Panc1 (cell line): ENCODE measurements around the gene ZBTB45. TPM values are rescaled to one million over a fixed set of nuclear protein-coding genes. Genes with fewer than 3 reads are reported as not detected.

Experiments used
- ATAC-seq: fragments of 200-7000 bp; cut with Tn5 transposase; 2 replicates; pipeline ENCODE4 v1.9.1; 2020; ENCODE audit warnings: mild to moderate bottlenecking, moderate library complexity
- BruUV-seq: library from RNA; stranded (reverse); fragments of 400-500 nt; replicated peaks from 2 replicates; lab custom pipeline; 2021; lab: Mats Ljungman, UMichigan
- CTCF ChIA-PET: fragments of 300-600 bp; sonication (Branson Sonifier 250); formaldehyde crosslinking; loops from one replicate; lab custom pipeline; 2022; ENCODE audit warnings: antibody characterized with exemption; lab: Charles Lee
- POLR2A ChIA-PET: fragments of 300-600 bp; sonication (Branson Sonifier 250); formaldehyde crosslinking; loops from one replicate; lab custom pipeline; 2022; ENCODE audit warnings: antibody characterized with exemption; lab: Charles Lee
- DNase-seq: peaks from one replicate; pipeline ENCODE4 v3.0.0-alpha.2; 2010; ENCODE audit warnings: low read depth, low spot score
- H3K27ac ChIP-seq: 2 replicates; pipeline ENCODE4 v1.5.1; 2011; ENCODE audit warnings: mild to moderate bottlenecking, low read length, inconsistent platforms
- H3K27me3 ChIP-seq: fragments of 200-500 bp; sonication (Bioruptor generic); 2 replicates; pipeline ENCODE4 v1.6.0; 2014; ENCODE audit warnings: low read length, inconsistent platforms; ENCODE audit not compliant: control insufficient read depth, insufficient read depth
- H3K36me3 ChIP-seq: fragments of 200-500 bp; sonication (Bioruptor generic); 2 replicates; pipeline ENCODE4 v1.5.1; 2014; ENCODE audit warnings: inconsistent platforms, mild to moderate bottlenecking, low read length, moderate library complexity; ENCODE audit not compliant: control insufficient read depth, insufficient read depth
- H3K4me1 ChIP-seq: 2 replicates; pipeline ENCODE4 v1.5.1; 2011; ENCODE audit warnings: inconsistent platforms, mild to moderate bottlenecking, low read length, moderate library complexity; ENCODE audit not compliant: control insufficient read depth, insufficient read depth
- H3K4me3 ChIP-seq, 2 experiments: 2 replicates each; pipeline ENCODE4 v1.5.1; 2011 to 2012; ENCODE audit warnings: low read depth in 2 of 2, low read length in 2 of 2, mild to moderate bottlenecking in 2 of 2, inconsistent platforms in 1 of 2, moderate library complexity in 1 of 2
- H3K9me3 ChIP-seq: fragments of 200-500 bp; sonication (Bioruptor generic); 2 replicates; pipeline ENCODE4 v1.5.1; 2014; ENCODE audit warnings: low read depth, mild to moderate bottlenecking, inconsistent platforms, low read length, moderate library complexity; ENCODE audit not compliant: control insufficient read depth, insufficient read depth
- CTCF ChIP-seq: fragments of 450-650 bp; IDR thresholded peaks from 2 replicates; pipeline ENCODE4 v1.5.1; 2017; ENCODE audit warnings: mild to moderate bottlenecking
- POLR2AphosphoS5 ChIP-seq: IDR thresholded peaks from 2 replicates; pipeline ENCODE4 v1.6.1; 2012; ENCODE audit warnings: mild to moderate bottlenecking, low read depth, low read length, moderate library complexity
- REST ChIP-seq, 2 experiments: IDR thresholded peaks; 2 replicates each; pipeline ENCODE4 v1.6.1; 2011 to 2012; ENCODE audit warnings: low read depth in 2 of 2, control low read depth in 1 of 2, low read length in 1 of 2, mild to moderate bottlenecking in 1 of 2, moderate library complexity in 1 of 2; ENCODE audit not compliant: insufficient read depth in 1 of 2
- SIN3A ChIP-seq: IDR thresholded peaks from 2 replicates; pipeline ENCODE4 v1.6.1; 2012; ENCODE audit warnings: low read depth, mild to moderate bottlenecking, low read length, moderate library complexity, borderline replicate concordance; ENCODE audit not compliant: insufficient read depth
- TCF7L2 ChIP-seq: IDR thresholded peaks from 2 replicates; pipeline ENCODE4 v1.6.1; 2011; ENCODE audit warnings: mild to moderate bottlenecking, low read depth, low read length, inconsistent platforms
- in situ Hi-C: cut with HindIII; loops from 2 replicates; pipeline ENCODE4 v1.10.0; 2016; ENCODE audit warnings: low sequenced_read_pairs, low pct_unique_long_range_greater_than_20kb
- intact Hi-C: fragments of 100-400 bp; cut with micrococcal nuclease; formaldehyde crosslinking; loops from one replicate; pipeline ENCODE4 v1.10.0; 2022; ENCODE audit not compliant: unreplicated experiment
- total RNA-seq: library from RNA; stranded (reverse); gene quantifications from one replicate; pipeline ENCODE4 v1.2.1, GENCODE V29; 2021; ENCODE audit not compliant: unreplicated experiment

Gene ZBTB45
- total RNA-seq, 1 experiment from 2014 or later, result 24.7 TPM

DNA sequence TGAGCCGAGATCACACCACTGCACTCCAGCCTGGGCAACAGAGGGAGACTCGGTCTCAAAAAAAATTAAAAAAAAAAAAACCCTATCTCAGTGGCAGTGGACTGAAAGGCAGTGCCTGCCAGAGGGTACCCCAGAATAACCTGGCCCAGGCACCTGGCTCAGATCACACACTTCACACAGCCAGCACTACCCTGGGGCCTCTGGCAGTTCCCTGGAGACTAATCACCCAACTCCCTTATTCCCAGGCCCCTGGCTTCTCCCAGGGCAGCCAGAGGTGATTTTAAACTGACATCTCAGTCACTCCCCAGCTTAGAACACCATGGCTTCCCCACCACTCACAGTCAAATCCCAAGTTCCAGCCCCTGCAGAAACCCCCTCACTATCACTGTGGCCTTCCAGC, 4.4 kb downstream of the ZBTB45 start:
- in situ Hi-C loops, result no loop called here
- TSS peak; percentile 67 for BruUV-seq
- intact Hi-C loops, result no loop called here

GRCh38 chr19:58514564-58515022, 5.0 kb downstream of the ZBTB45 start:
- CTCF ChIA-PET, result interaction anchor here (0.6 to 0.7 kb wide), 2 partner anchors 10 to 39 kb away, joined by 5 to 7 read pairs; no protein-coding TSS in a partner anchor

More for the DNA sequence above, 4.4 kb downstream of the ZBTB45 start:
- no peak for DNase-seq
- H3K27me3 ChIP-seq, result no peaks in the 10 kb centered on the region
- no peak overlapping the region for H3K27ac ChIP-seq
- no peak overlapping the region for H3K4me3 ChIP-seq
- ATAC-seq, result no peak
- peaks cover 27% of the 10 kb centered on the region for H3K4me1 ChIP-seq
- ChIA-PET POLR2A (no interaction called here), CTCF (no interaction called here)
- TF ChIP-seq REST (IDR thresholded peaks at IDR 0.05; ENCODE audit: insufficient read depth in 1 of 2, low read depth in 2 of 2, low read length in 1 of 2), result no peak
- TF ChIP-seq SIN3A, result no peak
- H3K9me3 ChIP-seq, result no peaks in the 10 kb centered on the region
- peaks cover 3% of the 10 kb centered on the region; the same call in 1 of the 2 replicates for H3K36me3 ChIP-seq

More at GRCh38 chr19:58514564-58515022, 5.0 kb downstream of the ZBTB45 start:
- no peak for TF ChIP-seq REST (IDR thresholded peaks at IDR 0.05; ENCODE audit: insufficient read depth in 1 of 2, low read depth in 2 of 2, low read length in 1 of 2)
- TF ChIP-seq POLR2AphosphoS5, result no peak
- TF ChIP-seq CTCF, result no peak
- TF ChIP-seq TCF7L2, result no peak
- TF ChIP-seq SIN3A, result no peak
- no peaks in the 10 kb centered on the region for H3K27me3 ChIP-seq
- BruUV-seq, result no TSS peak
- peak overlapping the region; percentile 38 to 70 for H3K4me3 ChIP-seq
- H3K4me1 ChIP-seq, result peaks cover 26% of the 10 kb centered on the region
- peak overlapping the region; percentile 93 for H3K27ac ChIP-seq
- DNase-seq, result no peak
- POLR2A ChIA-PET, result interaction anchor here (1.0 kb wide), 1 partner anchor 29 kb away, joined by 4 read pairs; the partner anchor contains the start of gene TRIM28
- ATAC-seq, result no peak
- intact Hi-C loops (no loop called here), in situ Hi-C loops (no loop called here)
- no peaks in the 10 kb centered on the region for H3K9me3 ChIP-seq
- peaks cover 3% of the 10 kb centered on the region; the same call in 1 of the 2 replicates for H3K36me3 ChIP-seq
